Breast epithelium (tissue), 3 donors: ENCODE results near the gene EMILIN2.

Experiments
- CTCF ChIP-seq, 3 donors: fragments of 450-650 bp; IDR thresholded peaks; one replicate each; pipeline ENCODE4 v1.5.1; 2016 to 2017; ENCODE audit warnings: antibody characterized with exemption in 3 of 3, mild to moderate bottlenecking in 3 of 3, moderate library complexity in 3 of 3
- POLR2A ChIP-seq: fragments of 450-650 bp; IDR thresholded peaks from one replicate; pipeline ENCODE4 v1.6.1; 2016; ENCODE audit warnings: antibody characterized with exemption, mild to moderate bottlenecking, moderate library complexity
- POLR2AphosphoS5 ChIP-seq, 3 donors: sonication (generic); formaldehyde crosslinking; IDR thresholded peaks; one replicate each; pipeline ENCODE4 v1.6.1; 2017; ENCODE audit warnings: antibody characterized with exemption in 3 of 3

- TF ChIP-seq CTCF (IDR thresholded peaks at IDR 0.05) = no peak
- no peak for TF ChIP-seq POLR2A
- TF ChIP-seq POLR2AphosphoS5 (IDR thresholded peaks at IDR 0.05) = no peak
These were observed 79.7 kb downstream of the EMILIN2 start for GRCh38 chr18:2926528-2926927.
